ENCODE measurements around the gene SLC66A2. TPM values are rescaled to one million over a fixed set of nuclear protein-coding genes. Genes with fewer than 3 reads are reported as not detected.

The SLC66A2 gene
- total and polyA plus RNA-seq, 8 donors, result 18.1 to 148 (median 24.4) TPM

- intact Hi-C loops (cut with DNase I; ENCODE audit: low total_unique reads), result no loop called here
- H3K36me3 ChIP-seq, result peaks cover 10 to 74% (median 73%) of the 10 kb centered on the region in 4 donors
- no peak for DNase-seq
- H3K9me3 ChIP-seq, result no peaks in the 10 kb centered on the region
- H3K27ac ChIP-seq, result no peak overlapping the region
- TF ChIP-seq EP300 (IDR thresholded peaks at IDR 0.05) (no peak), POLR2A (IDR thresholded peaks at IDR 0.05) (no peak), POLR2AphosphoS5 (IDR thresholded peaks at IDR 0.05) (no peak), CTCF (IDR thresholded peaks at IDR 0.05) (no peak)
- WGBS, 5 donors, result 89 to 97% (median 94%) methylated on average over 4 of the region's 4 CpGs
- no peak overlapping the region for H3K4me3 ChIP-seq
- H3K27me3 ChIP-seq, result no peaks in the 10 kb centered on the region
- H3K4me1 ChIP-seq, result peaks cover 0 to 4% (median 0%) of the 10 kb centered on the region in 4 donors
Observed at GRCh38 chr18:79974025-79974654, 22.7 kb upstream of the SLC66A2 start.

- H3K36me3 ChIP-seq, result peaks cover 10 to 77% (median 71%) of the 10 kb centered on the region in 4 donors
- intact Hi-C loops (cut with DNase I; ENCODE audit: low total_unique reads), result no loop called here
- 86 to 90% (median 89%) methylated on average over 16 of the region's 16 CpGs for WGBS, 5 donors
- no peaks in the 10 kb centered on the region for H3K27me3 ChIP-seq
- H3K27ac ChIP-seq, result no peak overlapping the region
- TF ChIP-seq CTCF (IDR thresholded peaks at IDR 0.05), result no peak
- H3K4me1 ChIP-seq, result peaks cover 0 to 4% (median 0%) of the 10 kb centered on the region in 4 donors
- H3K4me3 ChIP-seq, result no peak overlapping the region
- no peak for DNase-seq
- H3K9me3 ChIP-seq, result no peaks in the 10 kb centered on the region
Observed at GRCh38 chr18:79973517-79973916, 22.1 kb upstream of the SLC66A2 start.

- WGBS, 5 donors, result 80 to 94% (median 85%) methylated on average over 3 of the region's 3 CpGs
- no peak overlapping the region for H3K27ac ChIP-seq
- TF ChIP-seq POLR2AphosphoS5 (IDR thresholded peaks at IDR 0.05) (no peak), EP300 (IDR thresholded peaks at IDR 0.05) (no peak), CTCF (IDR thresholded peaks at IDR 0.05) (no peak), POLR2A (IDR thresholded peaks at IDR 0.05) (no peak)
- DNase-seq, result no peak
- H3K9me3 ChIP-seq, result no peaks in the 10 kb centered on the region
- H3K4me1 ChIP-seq, result peaks cover 0 to under 1% (median 0%) of the 10 kb centered on the region in 4 donors
- peaks cover 10 to 85% (median 77%) of the 10 kb centered on the region in 4 donors for H3K36me3 ChIP-seq
- no peaks in the 10 kb centered on the region for H3K27me3 ChIP-seq
- intact Hi-C loops (cut with DNase I; ENCODE audit: low total_unique reads), result no loop called here
- no peak overlapping the region for H3K4me3 ChIP-seq
Observed at GRCh38 chr18:79972720-79973119, 21.3 kb upstream of the SLC66A2 start.

GRCh38 chr18:79971986-79972385, 20.5 kb upstream of the SLC66A2 start:
- Histone ChIP-seq H3K4me1 (no peaks in the 10 kb centered on the region), H3K4me3 (no peak overlapping the region), H3K27ac (no peak overlapping the region), H3K36me3 (peaks cover 10 to 88% (median 81%) of the 10 kb centered on the region in 4 donors), H3K9me3 (no peaks in the 10 kb centered on the region), H3K27me3 (no peaks in the 10 kb centered on the region)
- TF ChIP-seq EP300 (IDR thresholded peaks at IDR 0.05) (no peak), POLR2A (IDR thresholded peaks at IDR 0.05) (no peak), POLR2AphosphoS5 (IDR thresholded peaks at IDR 0.05) (no peak), CTCF (IDR thresholded peaks at IDR 0.05) (no peak)
- 82 to 92% (median 85%) methylated on average over 9 of the region's 9 CpGs for WGBS, 5 donors
- intact Hi-C loops (cut with DNase I; ENCODE audit: low total_unique reads), result no loop called here
- DNase-seq, result no peak

Measured in stomach (tissue), 9 donors.